Astrocyte (in vitro differentiated cells and primary cell): ENCODE results near the gene PCED1B.

Source experiments
- CTCF ChIP-seq: IDR thresholded peaks from 2 replicates; pipeline ENCODE4 v1.5.1; 2011; ENCODE audit warnings: low read depth, mild to moderate bottlenecking, inconsistent platforms, low read length, moderate library complexity; ENCODE audit not compliant: insufficient read depth
- EZH2 ChIP-seq: IDR thresholded peaks from 2 replicates; pipeline ENCODE4 v1.6.1; 2012; ENCODE audit warnings: mild to moderate bottlenecking, low read length, inconsistent platforms; ENCODE audit not compliant: insufficient read depth

GRCh38 chr12:47067771-47068431, 11.5 kb upstream of the PCED1B start:
- TF ChIP-seq CTCF (no peak), EZH2 (no peak)
